Neutrophil (primary cell): ENCODE measurements around the gene PLB1.
"Not testable (repeated sequence)": the region's sequence is repeated elsewhere in the genome, so short reads cannot be mapped to it uniquely, and the experiment has no call there.

Experiments used
- H3K27ac ChIP-seq: fragments of 200-600 bp; sonication (generic); 2 replicates; pipeline ENCODE4 v1.5.1; 2016; ENCODE audit warnings: mild to moderate bottlenecking, moderate library complexity
- H3K27me3 ChIP-seq: fragments of 200-600 bp; sonication (generic); 2 replicates; pipeline ENCODE4 v1.6.0; 2016; ENCODE audit warnings: mild to moderate bottlenecking
- H3K36me3 ChIP-seq: fragments of 200-600 bp; sonication (generic); 2 replicates; pipeline ENCODE4 v1.5.1; 2017
- H3K4me1 ChIP-seq, 2 experiments: fragments of 200-600 bp in 1 of 2; sonication (generic) in 1 of 2; 1 replicate in 1 of 2; 2 replicates in 1 of 2; pipeline versions ENCODE4 v1.5.1 to v1.6.1; 2013 to 2016; ENCODE audit warnings: low read depth in 1 of 2, low read length in 1 of 2, mild to moderate bottlenecking in 1 of 2, moderate library complexity in 1 of 2; ENCODE audit not compliant: control insufficient read depth in 1 of 2, insufficient read depth in 1 of 2
- H3K4me3 ChIP-seq, 2 experiments: fragments of 200-600 bp in 1 of 2; sonication (generic) in 1 of 2; 1 replicate in 1 of 2; 2 replicates in 1 of 2; pipeline ENCODE4 v1.5.1; 2013 to 2016; ENCODE audit warnings: low read depth in 1 of 2, low read length in 1 of 2, mild to moderate bottlenecking in 1 of 2, moderate library complexity in 1 of 2
- H3K9me3 ChIP-seq: fragments of 200-600 bp; sonication (generic); 2 replicates; pipeline ENCODE4 v1.5.1; 2016
- CTCF ChIP-seq: fragments of 200-600 bp; sonication (generic); IDR thresholded peaks from 2 replicates; pipeline ENCODE4 v1.5.1; 2016; ENCODE audit warnings: antibody characterized with exemption

PLB1 gene

GRCh38 chr2:28469947-28470535 is 25.8 kb upstream of the PLB1 start:
- no peaks in the 10 kb centered on the region for H3K36me3 ChIP-seq
- no peaks in the 10 kb centered on the region for H3K27me3 ChIP-seq
- no peaks in the 10 kb centered on the region for H3K9me3 ChIP-seq
- no peak for TF ChIP-seq CTCF
- H3K4me1 ChIP-seq: peaks cover 67 to 80% of the 10 kb centered on the region in 2 experiments
- peak overlapping the region; percentile 93 for H3K27ac ChIP-seq
- H3K4me3 ChIP-seq: peak overlapping the region in 1 of 2 experiments; percentile 49

GRCh38 chr2:28470759-28471158 is 25.1 kb upstream of the PLB1 start:
- no peaks in the 10 kb centered on the region for H3K9me3 ChIP-seq
- peak overlapping the region in 1 of 2 experiments; percentile 49 for H3K4me3 ChIP-seq
- no peak for TF ChIP-seq CTCF
- no peaks in the 10 kb centered on the region for H3K36me3 ChIP-seq
- H3K27me3 ChIP-seq: no peaks in the 10 kb centered on the region
- peak overlapping the region; percentile 93 for H3K27ac ChIP-seq
- H3K4me1 ChIP-seq: peaks cover 59 to 77% of the 10 kb centered on the region in 2 experiments

GRCh38 chr2:28471214-28471613 is 24.6 kb upstream of the PLB1 start:
- H3K4me1 ChIP-seq: peaks cover 56 to 73% of the 10 kb centered on the region in 2 experiments
- H3K27ac ChIP-seq: peak overlapping the region; percentile 93
- no peaks in the 10 kb centered on the region for H3K36me3 ChIP-seq
- no peak for TF ChIP-seq CTCF
- no peaks in the 10 kb centered on the region for H3K9me3 ChIP-seq
- peak overlapping the region; percentile 38 to 49 for H3K4me3 ChIP-seq
- no peaks in the 10 kb centered on the region for H3K27me3 ChIP-seq

- Histone ChIP-seq H3K9me3 (no peaks in the 10 kb centered on the region), H3K36me3 (no peaks in the 10 kb centered on the region), H3K27ac (peak overlapping the region; percentile 93), H3K27me3 (no peaks in the 10 kb centered on the region), H3K4me3 (peak overlapping the region; percentile 38 to 49), H3K4me1 (peaks cover 50 to 67% of the 10 kb centered on the region in 2 experiments)
- TF ChIP-seq CTCF: no peak
These were observed 24.1 kb upstream of the PLB1 start for GRCh38 chr2:28471701-28472236.

- not testable (repeated sequence) for H3K27me3 ChIP-seq, H3K9me3 ChIP-seq, H3K36me3 ChIP-seq, H3K4me3 ChIP-seq
- H3K4me1 ChIP-seq: peaks cover 43 to 59% of the 10 kb centered on the region in 2 experiments
- peak overlapping the region; percentile 93 for H3K27ac ChIP-seq
These were observed 23.2 kb upstream of the PLB1 start for GRCh38 chr2:28472641-28473040.

GRCh38 chr2:28475088-28475595 is 20.7 kb upstream of the PLB1 start:
- Histone ChIP-seq H3K36me3 (no peaks in the 10 kb centered on the region), H3K27ac (peak overlapping the region; percentile 46), H3K9me3 (no peaks in the 10 kb centered on the region), H3K4me3 (no peak overlapping the region), H3K27me3 (no peaks in the 10 kb centered on the region), H3K4me1 (peaks cover 18 to 35% of the 10 kb centered on the region in 2 experiments)
- TF ChIP-seq CTCF: no peak
